ENCODE results near the gene FGD2. TPM values are rescaled to one million over a fixed set of nuclear protein-coding genes. Genes with fewer than 3 reads are reported as not detected.
A peak's percentile ranks its signal among the peaks of the same experiment; 100 is the strongest.

FGD2 gene
- total and polyA plus RNA-seq, 9 of the 15 experiments (the other 6 are each of a cell fraction or from before 2014, with no cell fraction given), result 0.09 TPM; not detected in 8

DNA sequence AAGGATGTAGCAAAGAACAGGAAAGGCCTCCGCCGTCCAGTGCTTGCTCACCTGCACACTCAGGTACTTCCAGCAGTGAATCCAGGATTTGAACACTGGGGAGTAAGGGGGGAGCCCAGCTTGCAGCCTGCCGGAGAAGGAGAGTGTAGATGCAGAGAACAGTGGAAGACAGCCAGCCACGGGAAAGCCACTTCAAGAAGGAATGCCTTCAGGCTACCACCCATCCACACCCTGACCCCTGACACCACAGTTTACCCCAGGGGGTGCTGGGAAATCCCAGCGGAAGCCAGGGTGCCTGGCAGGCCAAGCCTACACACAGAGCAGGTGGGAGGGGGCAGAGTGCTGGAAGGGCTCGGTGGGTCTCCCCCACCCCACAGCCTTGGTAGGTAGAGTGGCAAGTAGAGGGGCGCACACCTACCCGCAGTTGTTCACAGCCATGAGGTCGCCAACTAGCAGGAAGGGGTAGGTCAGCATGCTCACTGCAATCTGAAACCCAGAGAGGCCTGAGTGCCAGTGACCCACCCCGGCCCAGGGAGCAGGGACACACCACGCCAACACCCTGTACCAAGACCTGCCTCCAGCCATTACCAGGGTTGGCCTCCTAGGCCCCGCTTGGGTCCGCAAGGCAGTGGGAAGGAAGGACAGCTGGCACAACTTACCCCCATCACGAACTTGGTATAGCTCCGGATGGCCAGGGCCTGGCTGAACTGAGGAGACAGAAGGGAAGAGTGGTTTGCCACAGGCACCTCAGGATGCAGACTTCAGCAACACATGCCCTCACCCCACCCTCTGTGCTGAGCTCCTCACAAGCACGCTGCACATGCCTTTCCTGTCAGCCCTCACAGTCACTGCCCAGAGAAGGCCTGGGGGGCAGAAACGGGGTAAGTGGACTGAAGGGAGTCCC lies 35.2 kb upstream of the FGD2 start:
- H3K27me3 ChIP-seq (ENCODE audit: control insufficient read depth in 2 of 2, insufficient read depth in 2 of 2, low read length in 2 of 2), result no peaks in the 10 kb centered on the region
- no peaks in the 10 kb centered on the region for H3K9me3 ChIP-seq (replicated peaks; ENCODE audit: control insufficient read depth, insufficient read depth, low read depth, low read length)
- DNase-seq (ENCODE audit: extremely low read depth in 1 of 4, low spot score in 3 of 4), result peak in 1 of 4 experiments; percentile 38
- peak overlapping the region in 1 of 2 experiments; percentile 10; a peak in 1 of 4 replicates for H3K9ac ChIP-seq (ENCODE audit: insufficient read depth in 1 of 2, low read depth in 2 of 2, low read length in 2 of 2)
- FAIRE-seq, result no peak
- H4K20me1 ChIP-seq (replicated peaks; ENCODE audit: control insufficient read depth, insufficient read depth, low read length), result no peaks in the 10 kb centered on the region; the same call in 1 of the 2 replicates
- TF ChIP-seq FUS (optimal IDR thresholded peaks at IDR 0.05; ENCODE audit: low read depth, low read length) (no peak), RBFOX2 (IDR thresholded peaks at IDR 0.05; ENCODE audit: low read depth, low read length) (peak; percentile 50), MCM2 (IDR thresholded peaks at IDR 0.05; ENCODE audit: low read depth) (no peak), ZNF707 (CRISPR knock-in tag; conservative IDR thresholded peaks at IDR 0.05) (no peak), ZNF830 (CRISPR knock-in tag; IDR thresholded peaks at IDR 0.05) (no peak), HNRNPLL (IDR thresholded peaks at IDR 0.05; ENCODE audit: low read depth, low read length, poor library complexity, severe bottlenecking) (no peak), RBM22 (IDR thresholded peaks at IDR 0.05; ENCODE audit: low read depth, low read length, poor library complexity, severe bottlenecking) (no peak), POLR2G (IDR thresholded peaks at IDR 0.05; ENCODE audit: low read depth, low read length) (0 out of 2 replicates have a peak, but pooled peaks have one; percentile 36), FOXP1 (CRISPR knock-in tag; IDR thresholded peaks at IDR 0.05) (no peak), BRCA1 (IDR thresholded peaks at IDR 0.05) (no peak), BRCA1 (CRISPR knock-in tag; IDR thresholded peaks at IDR 0.05) (0 out of 2 replicates have a peak, but pooled peaks have one; percentile 51)
- TF ChIP-seq, protein P1, sequence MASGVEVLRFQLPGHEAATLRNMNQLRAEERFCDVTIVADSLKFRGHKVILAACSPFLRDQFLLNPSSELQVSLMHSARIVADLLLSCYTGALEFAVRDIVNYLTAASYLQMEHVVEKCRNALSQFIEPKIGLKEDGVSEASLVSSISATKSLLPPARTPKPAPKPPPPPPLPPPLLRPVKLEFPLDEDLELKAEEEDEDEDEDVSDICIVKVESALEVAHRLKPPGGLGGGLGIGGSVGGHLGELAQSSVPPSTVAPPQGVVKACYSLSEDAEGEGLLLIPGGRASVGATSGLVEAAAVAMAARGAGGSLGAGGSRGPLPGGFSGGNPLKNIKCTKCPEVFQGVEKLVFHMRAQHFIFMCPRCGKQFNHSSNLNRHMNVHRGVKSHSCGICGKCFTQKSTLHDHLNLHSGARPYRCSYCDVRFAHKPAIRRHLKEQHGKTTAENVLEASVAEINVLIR (CRISPR knock-in tag; IDR thresholded peaks at IDR 0.05), result no peak
- no peaks in the 10 kb centered on the region for H3K9me1 ChIP-seq (ENCODE audit: control insufficient read depth, insufficient read depth, low read length)
- H3K36me3 ChIP-seq (ENCODE audit: control insufficient read depth, insufficient read depth, low read length), result peaks cover 82% of the 10 kb centered on the region
- WGBS (ENCODE audit: insufficient coverage, low coverage, missing lambda C conversion rate), result 92% methylated on average over 17 of the region's 17 CpGs
- H3K79me2 ChIP-seq (ENCODE audit: control insufficient read depth, insufficient read depth, low read length), result no peaks in the 10 kb centered on the region
- H2AFZ ChIP-seq (ENCODE audit: low read depth, low read length), result no peak overlapping the region
- no peak overlapping the region for H3K27ac ChIP-seq (ENCODE audit: extremely low read depth, low read depth, low read length)
- H3K4me1 ChIP-seq (replicated peaks in 1 of 2; ENCODE audit: control insufficient read depth in 2 of 2, insufficient read depth in 2 of 2, low read length in 2 of 2), result peaks cover 0 to 3% of the 10 kb centered on the region in 2 experiments; a peak in 1 of 5 replicates
- H3K4me2 ChIP-seq (ENCODE audit: insufficient read depth, low read length), result no peak overlapping the region
- POLR2A ChIA-PET, result interaction anchor here (0.6 kb wide), 2 partner anchors 85 to 143 kb away, joined by 3 read pairs; no protein-coding TSS in a partner anchor
- no peak overlapping the region for H3K4me3 ChIP-seq
- CTCF ChIA-PET (ENCODE audit: low intra/inter-chr PET ratio), result no interaction called here
- intact Hi-C loops (cut with micrococcal nuclease) (no loop called here), in situ Hi-C loops (cut with MboI) (no loop called here)
- ATAC-seq, result no peak
- BruUV-seq (replicated peaks), result no TSS peak
